Measurements from ENCODE around the gene SEL1L3.

DNA sequence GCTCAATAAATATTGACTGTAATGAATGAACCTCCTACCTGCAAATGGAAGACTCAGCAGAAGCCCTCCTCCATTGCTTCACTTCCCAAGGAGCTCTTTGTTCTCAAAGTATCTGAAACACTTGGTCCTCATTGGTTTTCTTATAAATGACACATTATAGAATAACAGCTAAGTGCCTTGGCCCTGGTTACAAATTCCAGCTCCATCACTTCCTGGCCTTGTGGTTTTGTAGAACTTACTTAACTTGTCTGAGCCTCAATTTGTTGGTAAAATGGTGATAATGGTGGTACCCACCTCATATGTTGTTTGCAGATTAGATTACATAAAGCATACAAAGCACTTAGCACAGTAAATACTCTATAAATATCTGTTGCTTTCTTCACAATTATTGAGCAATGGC lies 26.0 kb upstream of the SEL1L3 start:
- TF ChIP-seq, protein P1, sequence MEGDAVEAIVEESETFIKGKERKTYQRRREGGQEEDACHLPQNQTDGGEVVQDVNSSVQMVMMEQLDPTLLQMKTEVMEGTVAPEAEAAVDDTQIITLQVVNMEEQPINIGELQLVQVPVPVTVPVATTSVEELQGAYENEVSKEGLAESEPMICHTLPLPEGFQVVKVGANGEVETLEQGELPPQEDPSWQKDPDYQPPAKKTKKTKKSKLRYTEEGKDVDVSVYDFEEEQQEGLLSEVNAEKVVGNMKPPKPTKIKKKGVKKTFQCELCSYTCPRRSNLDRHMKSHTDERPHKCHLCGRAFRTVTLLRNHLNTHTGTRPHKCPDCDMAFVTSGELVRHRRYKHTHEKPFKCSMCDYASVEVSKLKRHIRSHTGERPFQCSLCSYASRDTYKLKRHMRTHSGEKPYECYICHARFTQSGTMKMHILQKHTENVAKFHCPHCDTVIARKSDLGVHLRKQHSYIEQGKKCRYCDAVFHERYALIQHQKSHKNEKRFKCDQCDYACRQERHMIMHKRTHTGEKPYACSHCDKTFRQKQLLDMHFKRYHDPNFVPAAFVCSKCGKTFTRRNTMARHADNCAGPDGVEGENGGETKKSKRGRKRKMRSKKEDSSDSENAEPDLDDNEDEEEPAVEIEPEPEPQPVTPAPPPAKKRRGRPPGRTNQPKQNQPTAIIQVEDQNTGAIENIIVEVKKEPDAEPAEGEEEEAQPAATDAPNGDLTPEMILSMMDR (IDR thresholded peaks at IDR 0.05), result no peak
- TF ChIP-seq POLR2A (IDR thresholded peaks at IDR 0.05), result no peak
